ENCODE data around the gene MSI2.

The MSI2 gene

GRCh38 chr17:57302690-57303465 is 46.6 kb downstream of the MSI2 start:
- TF ChIP-seq EZH2 (IDR thresholded peaks at IDR 0.05; ENCODE audit: borderline replicate concordance, low read length) = no peak
- TF ChIP-seq CTCF (IDR thresholded peaks at IDR 0.05; ENCODE audit: low read length) = no peak
- peaks cover 8% of the 10 kb centered on the region; the same call in 1 of the 2 replicates for H3K9me3 ChIP-seq (ENCODE audit: low read length)
- no peak overlapping the region for H3K27ac ChIP-seq (ENCODE audit: low read depth, low read length, poor library complexity, severe bottlenecking)
- peaks cover 61% of the 10 kb centered on the region for H3K79me2 ChIP-seq (ENCODE audit: insufficient read depth, low read length)
- no peak overlapping the region for H2AFZ ChIP-seq (ENCODE audit: low read length)
- no peaks in the 10 kb centered on the region for H3K9me2 ChIP-seq (ENCODE audit: low read depth, low read length)
- no peaks in the 10 kb centered on the region for H3K27me3 ChIP-seq (ENCODE audit: insufficient read depth, low read length)
- H3K4me1 ChIP-seq (ENCODE audit: insufficient read depth, low read length, severe bottlenecking) = peaks cover 2% of the 10 kb centered on the region
- H3K36me3 ChIP-seq (ENCODE audit: insufficient read depth, low read length) = peaks cover 70% of the 10 kb centered on the region
- H3K4me3 ChIP-seq (ENCODE audit: low read depth, low read length, poor library complexity, severe bottlenecking) = no peak overlapping the region
- no peaks in the 10 kb centered on the region for H4K20me1 ChIP-seq (ENCODE audit: insufficient read depth, low read length)
- H3K9ac ChIP-seq (ENCODE audit: low read length) = no peak overlapping the region
- H3F3A ChIP-seq (ENCODE audit: insufficient read depth, low read length) = no peaks in the 10 kb centered on the region
- H3K4me2 ChIP-seq (ENCODE audit: low read length) = no peak overlapping the region

GRCh38 chr17:57305144-57305728 is 48.9 kb downstream of the MSI2 start:
- Histone ChIP-seq H4K20me1 (ENCODE audit: insufficient read depth, low read length) (no peaks in the 10 kb centered on the region), H2AFZ (ENCODE audit: low read length) (no peak overlapping the region), H3K9me3 (ENCODE audit: low read length) (no peaks in the 10 kb centered on the region), H3K4me3 (ENCODE audit: low read depth, low read length, poor library complexity, severe bottlenecking) (no peak overlapping the region), H3K9ac (ENCODE audit: low read length) (no peak overlapping the region), H3K4me2 (ENCODE audit: low read length) (no peak overlapping the region), H3K4me1 (ENCODE audit: insufficient read depth, low read length, severe bottlenecking) (peaks cover 22% of the 10 kb centered on the region), H3F3A (ENCODE audit: insufficient read depth, low read length) (no peaks in the 10 kb centered on the region), H3K36me3 (ENCODE audit: insufficient read depth, low read length) (peaks cover 72% of the 10 kb centered on the region), H3K27ac (ENCODE audit: low read depth, low read length, poor library complexity, severe bottlenecking) (no peak overlapping the region), H3K9me2 (ENCODE audit: low read depth, low read length) (no peaks in the 10 kb centered on the region), H3K27me3 (ENCODE audit: insufficient read depth, low read length) (no peaks in the 10 kb centered on the region), H3K79me2 (ENCODE audit: insufficient read depth, low read length) (peaks cover 64% of the 10 kb centered on the region)
- TF ChIP-seq CTCF (IDR thresholded peaks at IDR 0.05; ENCODE audit: low read length) (no peak), EZH2 (IDR thresholded peaks at IDR 0.05; ENCODE audit: borderline replicate concordance, low read length) (no peak)

- Histone ChIP-seq H3K36me3 (ENCODE audit: insufficient read depth, low read length) (peaks cover 71% of the 10 kb centered on the region), H3K4me1 (ENCODE audit: insufficient read depth, low read length, severe bottlenecking) (peaks cover 28% of the 10 kb centered on the region), H3K4me3 (ENCODE audit: low read depth, low read length, poor library complexity, severe bottlenecking) (no peak overlapping the region), H3K79me2 (ENCODE audit: insufficient read depth, low read length) (peaks cover 66% of the 10 kb centered on the region), H3F3A (ENCODE audit: insufficient read depth, low read length) (no peaks in the 10 kb centered on the region), H4K20me1 (ENCODE audit: insufficient read depth, low read length) (no peaks in the 10 kb centered on the region), H3K4me2 (ENCODE audit: low read length) (no peak overlapping the region), H3K9ac (ENCODE audit: low read length) (no peak overlapping the region), H3K9me2 (ENCODE audit: low read depth, low read length) (no peaks in the 10 kb centered on the region), H3K9me3 (ENCODE audit: low read length) (no peaks in the 10 kb centered on the region), H2AFZ (ENCODE audit: low read length) (no peak overlapping the region), H3K27ac (ENCODE audit: low read depth, low read length, poor library complexity, severe bottlenecking) (no peak overlapping the region), H3K27me3 (ENCODE audit: insufficient read depth, low read length) (no peaks in the 10 kb centered on the region)
- TF ChIP-seq CTCF (IDR thresholded peaks at IDR 0.05; ENCODE audit: low read length) (no peak), EZH2 (IDR thresholded peaks at IDR 0.05; ENCODE audit: borderline replicate concordance, low read length) (no peak)
These were observed 49.7 kb downstream of the MSI2 start for GRCh38 chr17:57305908-57306504.
